Ishikawa (cell line): Measurements from ENCODE around the gene JPH3.

Experiments used
- CEBPB ChIP-seq: IDR thresholded peaks from 2 replicates; pipeline ENCODE4 v1.6.1; 2012
- EP300 ChIP-seq: IDR thresholded peaks from 2 replicates; pipeline ENCODE4 v1.6.1; 2012; ENCODE audit warnings: borderline replicate concordance
- FOXM1 ChIP-seq: IDR thresholded peaks from 2 replicates; pipeline ENCODE4 v1.6.1; 2012; ENCODE audit warnings: low read depth, borderline replicate concordance
- RAD21 ChIP-seq: IDR thresholded peaks from 2 replicates; pipeline ENCODE4 v1.6.1; 2012; ENCODE audit warnings: low read depth
- TAF1 ChIP-seq: IDR thresholded peaks from 2 replicates; pipeline ENCODE4 v1.6.1; 2012; ENCODE audit warnings: low read depth, mild to moderate bottlenecking
- TEAD4 ChIP-seq: IDR thresholded peaks from 2 replicates; pipeline ENCODE4 v1.6.1; 2012
- YY1 ChIP-seq: IDR thresholded peaks from 2 replicates; pipeline ENCODE4 v1.6.1; 2012; ENCODE audit warnings: low read depth
- ZBTB7A ChIP-seq: IDR thresholded peaks from 2 replicates; pipeline ENCODE4 v1.6.1; 2012; ENCODE audit warnings: low read depth
- TF ChIP-seq, protein P1 (sequence below): IDR thresholded peaks from 2 replicates; pipeline ENCODE4 v1.6.1; 2012; ENCODE audit warnings: low read depth, mild to moderate bottlenecking
- TF ChIP-seq, protein P2 (sequence below): IDR thresholded peaks from 2 replicates; pipeline ENCODE4 v1.6.1; 2012

DNA sequence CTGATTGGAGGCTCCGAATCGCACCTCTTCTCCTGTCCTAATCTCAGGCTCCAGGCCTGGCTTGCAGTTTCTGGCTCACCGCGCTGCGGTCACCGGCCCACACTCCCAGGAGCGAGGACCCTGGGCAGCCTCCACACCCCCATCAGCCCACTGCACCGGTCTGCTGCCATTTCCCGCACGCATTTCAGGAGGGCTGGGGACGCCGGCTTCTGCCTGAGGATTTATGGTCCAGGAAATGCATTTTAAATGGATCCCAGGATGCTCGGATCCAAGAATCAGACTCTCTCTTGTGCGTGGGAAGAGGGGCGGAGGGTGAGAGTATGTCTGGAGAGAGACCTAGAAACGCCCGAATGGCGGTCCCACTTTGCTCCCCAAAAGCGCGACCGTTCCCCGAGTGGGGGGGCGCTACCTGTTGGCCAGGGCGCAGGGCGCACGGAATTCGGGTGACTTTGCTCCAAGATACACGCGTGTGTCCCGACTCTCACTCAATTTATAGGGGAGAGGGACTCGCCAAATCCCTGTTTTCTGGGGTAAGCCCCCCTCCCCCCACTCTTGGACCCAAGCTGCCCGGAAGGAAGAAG is 817 bp upstream of the JPH3 start:
- TF ChIP-seq FOXM1 (no peak), CEBPB (no peak), YY1 (no peak), EP300 (no peak), TEAD4 (no peak), RAD21 (no peak), TAF1 (no peak), ZBTB7A (no peak)
- TF ChIP-seq, protein P1, sequence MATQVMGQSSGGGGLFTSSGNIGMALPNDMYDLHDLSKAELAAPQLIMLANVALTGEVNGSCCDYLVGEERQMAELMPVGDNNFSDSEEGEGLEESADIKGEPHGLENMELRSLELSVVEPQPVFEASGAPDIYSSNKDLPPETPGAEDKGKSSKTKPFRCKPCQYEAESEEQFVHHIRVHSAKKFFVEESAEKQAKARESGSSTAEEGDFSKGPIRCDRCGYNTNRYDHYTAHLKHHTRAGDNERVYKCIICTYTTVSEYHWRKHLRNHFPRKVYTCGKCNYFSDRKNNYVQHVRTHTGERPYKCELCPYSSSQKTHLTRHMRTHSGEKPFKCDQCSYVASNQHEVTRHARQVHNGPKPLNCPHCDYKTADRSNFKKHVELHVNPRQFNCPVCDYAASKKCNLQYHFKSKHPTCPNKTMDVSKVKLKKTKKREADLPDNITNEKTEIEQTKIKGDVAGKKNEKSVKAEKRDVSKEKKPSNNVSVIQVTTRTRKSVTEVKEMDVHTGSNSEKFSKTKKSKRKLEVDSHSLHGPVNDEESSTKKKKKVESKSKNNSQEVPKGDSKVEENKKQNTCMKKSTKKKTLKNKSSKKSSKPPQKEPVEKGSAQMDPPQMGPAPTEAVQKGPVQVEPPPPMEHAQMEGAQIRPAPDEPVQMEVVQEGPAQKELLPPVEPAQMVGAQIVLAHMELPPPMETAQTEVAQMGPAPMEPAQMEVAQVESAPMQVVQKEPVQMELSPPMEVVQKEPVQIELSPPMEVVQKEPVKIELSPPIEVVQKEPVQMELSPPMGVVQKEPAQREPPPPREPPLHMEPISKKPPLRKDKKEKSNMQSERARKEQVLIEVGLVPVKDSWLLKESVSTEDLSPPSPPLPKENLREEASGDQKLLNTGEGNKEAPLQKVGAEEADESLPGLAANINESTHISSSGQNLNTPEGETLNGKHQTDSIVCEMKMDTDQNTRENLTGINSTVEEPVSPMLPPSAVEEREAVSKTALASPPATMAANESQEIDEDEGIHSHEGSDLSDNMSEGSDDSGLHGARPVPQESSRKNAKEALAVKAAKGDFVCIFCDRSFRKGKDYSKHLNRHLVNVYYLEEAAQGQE: no peak
- TF ChIP-seq, protein P2, sequence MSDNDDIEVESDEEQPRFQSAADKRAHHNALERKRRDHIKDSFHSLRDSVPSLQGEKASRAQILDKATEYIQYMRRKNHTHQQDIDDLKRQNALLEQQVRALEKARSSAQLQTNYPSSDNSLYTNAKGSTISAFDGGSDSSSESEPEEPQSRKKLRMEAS: no peak
